Measurements from ENCODE around the gene SLC40A1.

DNA sequence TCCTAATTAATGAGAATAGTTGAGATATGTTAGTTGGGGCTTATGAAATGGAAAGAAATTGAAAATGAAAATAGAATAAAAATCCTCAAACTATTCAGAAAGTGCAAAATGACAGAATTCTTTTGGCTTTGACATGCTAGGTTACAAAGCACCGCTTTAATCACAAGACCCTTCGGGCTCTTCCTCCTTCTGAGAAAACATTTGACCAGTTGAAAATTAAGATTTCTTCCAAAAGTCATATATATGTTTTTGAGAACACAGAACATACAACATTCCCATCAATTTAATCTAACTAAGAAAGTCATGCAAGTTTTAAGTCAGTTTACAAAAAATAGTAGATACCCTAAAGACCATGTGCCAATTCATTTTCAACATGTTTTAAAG lies 2.2 kb upstream of the SLC40A1 start:
- TF ChIP-seq POLR2AphosphoS5 (IDR thresholded peaks at IDR 0.05; ENCODE audit: low read depth, low read length) (no peak), POLR2A (IDR thresholded peaks at IDR 0.05; ENCODE audit: low read depth, low read length) (no peak)
